GM12892 (cell line): ENCODE measurements around the gene GYG2.

Source experiments
- POLR2A ChIP-seq: IDR thresholded peaks from 2 replicates; pipeline ENCODE4 v1.6.1; 2011; ENCODE audit warnings: low read depth, low read length, control low read depth
- POLR2AphosphoS5 ChIP-seq: IDR thresholded peaks from 2 replicates; pipeline ENCODE4 v1.6.1; 2011; ENCODE audit warnings: low read depth, low read length, control low read depth
- TAF1 ChIP-seq: IDR thresholded peaks from 2 replicates; pipeline ENCODE4 v1.6.1; 2011; ENCODE audit warnings: low read depth, mild to moderate bottlenecking, control low read depth, low read length, borderline replicate concordance

DNA sequence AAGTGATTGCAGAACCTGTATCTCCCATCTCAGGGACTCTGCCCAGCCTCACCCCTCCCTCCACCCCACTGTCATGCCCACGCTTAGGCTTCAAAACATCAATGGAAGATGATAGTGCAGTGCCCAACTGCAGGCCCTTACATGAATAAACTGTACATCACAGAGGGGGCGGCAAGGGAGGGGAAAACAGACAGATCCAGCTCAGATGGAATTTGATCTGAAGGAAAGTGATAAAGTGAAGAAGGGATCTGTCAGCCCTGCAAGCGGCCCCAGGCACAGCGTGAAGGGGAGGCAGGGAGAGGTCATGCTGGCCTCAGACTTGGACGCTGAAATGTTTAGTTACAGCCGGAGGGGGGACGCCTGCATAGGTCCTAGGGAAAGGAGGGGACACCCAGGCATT is 38.5 kb downstream of the GYG2 start:
- TF ChIP-seq POLR2AphosphoS5, result no peak
- TF ChIP-seq TAF1, result no peak
- no peak for TF ChIP-seq POLR2A
